Measurements from ENCODE around the gene HNRNPH3.
"Not testable (repeated sequence)": the region's sequence is repeated elsewhere in the genome, so short reads cannot be mapped to it uniquely, and the experiment has no call there.

Gene HNRNPH3, protein sequence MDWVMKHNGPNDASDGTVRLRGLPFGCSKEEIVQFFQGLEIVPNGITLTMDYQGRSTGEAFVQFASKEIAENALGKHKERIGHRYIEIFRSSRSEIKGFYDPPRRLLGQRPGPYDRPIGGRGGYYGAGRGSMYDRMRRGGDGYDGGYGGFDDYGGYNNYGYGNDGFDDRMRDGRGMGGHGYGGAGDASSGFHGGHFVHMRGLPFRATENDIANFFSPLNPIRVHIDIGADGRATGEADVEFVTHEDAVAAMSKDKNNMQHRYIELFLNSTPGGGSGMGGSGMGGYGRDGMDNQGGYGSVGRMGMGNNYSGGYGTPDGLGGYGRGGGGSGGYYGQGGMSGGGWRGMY

GRCh38 chr10:68331455-68332258, at the start of gene HNRNPH3:
HNRNPH3 (plus strand) TSS chr10:68332064; CDS start chr10:68337222, 5,158 bp downstream.
- DNase-seq = peak; percentile 99

DNA sequence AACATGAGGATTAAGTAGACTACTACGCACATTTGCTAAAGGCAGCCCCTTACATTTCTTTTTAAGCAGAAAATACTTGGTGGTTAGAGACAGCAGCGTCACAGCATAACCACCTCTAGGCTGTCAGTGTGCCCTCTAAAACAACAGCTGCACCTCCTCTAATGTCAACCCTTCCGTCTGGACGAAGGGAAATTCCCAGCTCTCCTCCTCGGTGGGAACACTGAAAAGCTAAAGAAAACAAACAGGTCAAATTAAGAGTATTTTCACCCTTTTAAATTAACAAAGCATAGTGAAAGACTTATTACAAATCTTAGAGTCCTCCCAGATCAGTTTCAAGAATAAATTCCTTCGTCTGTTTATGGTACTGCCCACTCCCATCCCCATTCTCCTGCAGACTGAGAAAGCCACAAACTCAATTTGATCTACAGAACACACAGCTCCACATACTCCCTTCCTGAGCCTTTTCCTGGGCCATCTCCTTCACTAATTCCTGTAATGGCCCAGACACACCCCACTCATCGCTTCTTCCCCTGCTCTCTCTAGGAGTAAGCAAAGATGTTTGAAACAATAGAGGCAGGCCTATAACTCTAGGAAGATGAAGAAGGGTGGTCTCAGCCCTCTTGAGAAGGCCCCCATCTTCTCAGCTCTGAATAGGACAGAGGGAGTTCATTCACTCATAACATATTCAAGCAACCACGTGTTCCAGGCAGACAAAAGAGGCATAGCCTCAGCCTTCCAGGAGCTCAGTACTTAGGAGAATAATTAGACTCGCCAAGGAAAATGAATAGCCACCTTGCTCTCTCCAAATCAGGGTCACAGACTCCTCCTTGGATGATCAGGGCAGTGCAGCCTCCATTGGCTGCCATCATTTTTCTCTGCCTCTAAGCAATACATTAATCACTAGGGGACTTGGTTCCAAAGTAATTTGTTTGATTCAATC, 47.5 kb upstream of the HNRNPH3 start:
- DNase-seq = no peak

GRCh38 chr10:68288717-68289116, 43.1 kb upstream of the HNRNPH3 start:
- DNase-seq = no peak

DNA sequence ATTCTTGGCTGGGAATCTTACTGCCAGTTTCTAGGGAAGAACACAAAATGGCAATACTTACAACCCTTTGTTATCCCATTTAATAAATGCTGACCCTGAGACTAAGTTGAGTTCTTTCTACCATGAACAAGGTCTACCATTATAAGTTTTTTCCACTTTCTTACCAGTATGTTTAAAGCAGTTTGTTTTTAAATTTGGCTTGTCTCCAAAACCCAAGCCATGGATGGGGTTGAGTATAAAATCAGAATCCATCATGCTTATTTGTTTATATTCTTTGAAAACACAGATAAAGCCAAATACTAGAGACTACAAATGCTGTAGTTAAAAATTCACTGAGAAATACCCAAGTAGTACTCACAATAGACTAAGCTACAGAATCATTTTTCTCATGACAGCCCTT, 41.1 kb upstream of the HNRNPH3 start:
- no peak for DNase-seq

- DNase-seq = no peak
Measured at GRCh38 chr10:68296843-68297663, 34.8 kb upstream of the HNRNPH3 start.

DNA sequence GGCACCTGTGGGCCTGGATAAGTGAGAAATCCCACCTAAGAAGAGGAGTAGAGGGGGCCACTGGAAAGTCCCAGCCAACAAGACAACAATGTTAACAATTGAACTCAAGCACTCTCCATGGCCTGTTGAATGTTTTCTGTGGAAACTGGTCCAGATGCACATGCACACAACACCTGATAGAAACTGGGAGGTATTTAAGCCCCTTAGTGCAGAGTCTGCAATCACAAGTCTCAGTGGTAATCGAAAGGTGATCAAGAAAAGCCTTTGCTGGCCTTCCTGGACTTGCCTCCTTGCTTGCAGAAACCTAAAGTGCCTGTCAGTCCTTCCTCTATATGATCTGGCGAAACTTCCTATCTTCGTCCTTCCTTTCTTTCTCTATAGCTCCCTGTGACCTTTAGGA, 30.6 kb upstream of the HNRNPH3 start:
- no peak for DNase-seq

- no peak for DNase-seq
Measured at GRCh38 chr10:68301790-68302502, 29.9 kb upstream of the HNRNPH3 start.

- no peak for DNase-seq
Measured at GRCh38 chr10:68302503-68302823, 29.4 kb upstream of the HNRNPH3 start.

DNA sequence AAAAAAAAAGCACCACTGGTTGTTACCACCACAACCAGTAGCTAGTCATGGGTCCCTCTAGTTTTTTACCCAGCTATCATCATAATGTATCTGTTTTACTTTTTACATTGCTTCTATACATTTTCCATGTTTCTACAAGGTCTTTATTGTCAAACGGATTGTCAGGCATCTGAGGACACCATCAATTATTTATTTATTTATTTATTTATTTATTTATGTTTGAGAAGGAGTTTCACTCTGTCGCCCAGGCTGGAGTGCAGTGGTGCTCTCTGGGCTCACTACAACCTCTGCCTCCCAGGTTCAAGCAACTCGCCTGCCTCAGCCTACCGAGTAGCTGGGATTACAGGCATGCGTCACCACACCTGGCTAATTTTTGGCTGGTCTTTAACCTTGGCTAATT, 29.0 kb upstream of the HNRNPH3 start:
- no peak for DNase-seq

GRCh38 chr10:68303849-68304412, 27.9 kb upstream of the HNRNPH3 start:
- DNase-seq = no peak

- no peak for DNase-seq
Measured at GRCh38 chr10:68305854-68306253, 26.0 kb upstream of the HNRNPH3 start.

GRCh38 chr10:68310531-68310930, 21.3 kb upstream of the HNRNPH3 start:
- DNase-seq = no peak

DNA sequence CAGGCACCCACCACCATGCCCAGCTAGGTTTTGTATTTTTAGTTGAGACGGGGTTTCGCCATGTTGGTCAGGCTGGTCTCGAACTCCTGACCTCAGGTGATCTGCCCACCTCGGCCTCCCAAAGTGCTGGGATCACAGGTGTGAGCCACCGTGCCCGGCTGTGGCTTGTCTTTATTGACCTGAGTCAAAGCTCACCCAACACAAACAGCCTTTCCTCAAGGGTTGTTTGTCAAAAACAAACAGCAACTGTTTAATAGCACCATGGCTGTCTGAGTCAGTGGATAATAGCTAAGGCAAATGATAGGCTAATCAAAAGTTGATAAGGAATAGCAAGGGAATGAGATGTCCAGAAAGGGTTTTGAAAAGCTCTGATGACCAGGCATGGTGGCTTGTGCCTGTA, 16.9 kb upstream of the HNRNPH3 start:
- DNase-seq = not testable (repeated sequence)

DNA sequence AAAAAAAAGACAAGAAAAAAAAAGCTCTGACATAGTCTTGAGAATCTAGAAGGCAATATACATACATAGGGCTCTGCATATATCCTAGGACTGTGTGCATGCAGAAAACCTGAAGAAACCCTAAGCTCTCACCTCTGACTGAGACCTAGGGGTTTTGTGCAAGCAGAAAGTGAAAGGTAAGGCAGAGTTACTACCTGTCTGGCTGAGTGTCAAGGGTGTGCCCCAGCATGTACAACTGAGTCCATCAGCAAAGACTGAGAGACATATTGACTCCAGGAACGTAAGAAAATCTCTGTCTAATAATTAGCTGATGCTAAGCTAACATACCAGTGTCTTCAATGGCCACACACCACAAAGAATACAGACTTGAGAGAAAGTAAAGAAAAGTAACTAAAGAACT, 16.3 kb upstream of the HNRNPH3 start:
- no peak for DNase-seq

- no peak for DNase-seq
Measured at GRCh38 chr10:68318331-68319059, 13.4 kb upstream of the HNRNPH3 start.

- DNase-seq = not testable (repeated sequence)
Measured at GRCh38 chr10:68324396-68324795, 7.5 kb upstream of the HNRNPH3 start.

DNA sequence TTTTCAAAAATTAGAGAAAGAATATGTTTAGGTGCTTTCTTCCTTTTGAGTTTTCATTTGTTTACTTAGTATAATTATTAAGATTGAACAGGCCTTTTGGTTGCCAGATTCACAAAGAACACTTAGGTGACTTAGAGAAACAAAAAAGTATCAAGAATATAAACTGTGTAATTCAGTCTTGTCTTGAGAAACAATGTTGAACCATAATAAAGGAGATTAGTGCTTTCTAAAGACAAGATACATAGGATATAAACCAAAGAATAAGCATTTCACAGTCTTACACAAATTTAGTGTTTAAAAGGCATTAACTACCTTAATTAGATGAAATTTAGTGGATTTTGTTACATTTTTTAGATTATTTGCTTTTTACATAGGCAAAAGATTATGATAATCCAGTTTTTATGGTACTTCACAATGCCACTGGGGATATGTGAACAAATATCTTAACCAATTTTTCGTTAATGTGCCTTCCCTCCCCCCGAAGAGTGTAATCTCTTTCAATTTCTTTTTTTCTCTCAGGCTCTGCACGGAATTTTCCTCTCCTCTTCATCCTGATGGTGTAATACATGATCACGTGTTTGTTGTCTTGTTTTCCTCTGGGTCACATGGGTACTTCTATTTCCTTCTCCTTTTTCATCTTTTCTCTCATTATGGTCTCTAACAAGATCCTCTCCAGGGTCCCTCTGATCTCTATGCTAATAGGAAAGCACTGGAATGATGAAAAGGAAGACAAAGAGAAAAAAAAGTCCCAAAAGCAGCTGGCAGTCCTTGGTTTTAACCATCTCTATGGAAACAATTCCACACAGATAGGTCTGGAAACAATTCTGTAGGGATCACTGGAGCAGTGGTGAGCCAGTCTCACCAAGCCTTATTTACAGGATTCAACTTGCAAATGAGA, 3.7 kb upstream of the HNRNPH3 start:
- DNase-seq = no peak

GRCh38 chr10:68329506-68329861, 2.4 kb upstream of the HNRNPH3 start:
- no peak for DNase-seq

DNA sequence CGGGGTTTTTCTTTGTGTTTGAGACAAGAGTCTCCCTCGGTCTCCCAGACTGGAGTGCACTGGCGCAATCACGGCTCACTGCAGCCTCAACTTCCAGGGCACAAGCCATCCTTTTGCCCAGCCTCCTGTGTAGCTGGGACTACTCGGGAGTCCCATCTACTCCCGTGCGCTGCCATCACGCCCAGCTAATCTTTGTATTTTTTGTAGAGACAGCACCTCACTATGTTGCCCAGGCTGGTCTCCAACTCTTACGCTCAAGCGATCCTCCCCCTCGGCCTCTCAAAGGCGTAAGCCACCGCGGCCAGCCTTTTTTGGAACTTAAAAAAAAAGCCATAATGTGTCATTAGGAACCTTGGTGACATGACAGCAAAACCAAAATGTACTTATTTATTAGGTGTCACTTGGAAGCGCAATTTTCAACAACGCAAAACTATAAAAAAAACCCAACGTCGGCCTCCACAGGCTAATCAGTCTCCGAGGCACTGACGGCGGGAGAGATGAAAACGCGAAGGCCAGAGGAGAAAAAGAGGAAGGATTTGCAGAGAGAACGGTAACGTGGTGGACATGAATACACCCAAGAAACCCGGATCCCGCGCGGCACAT, 911 bp upstream of the HNRNPH3 start:
- DNase-seq = peak; percentile 30

All from CD4-positive, alpha-beta T cell treated with Interleukin-17A for 4 hours (primary cell).